H1 (cell line): ENCODE results near the gene ZPBP2. TPM values are rescaled to one million over a fixed set of nuclear protein-coding genes. Genes with fewer than 3 reads are reported as not detected.

Source experiments
- CBX8 ChIP-seq: fragments of 300-800, 300-1000 bp; sonication (generic); IDR thresholded peaks from 2 replicates; pipeline ENCODE4 v1.7.1; 2016; ENCODE audit warnings: low read depth, low read length, borderline replicate concordance
- KDM1A ChIP-seq: fragments of 200-600, 300-600 bp; sonication (generic); IDR thresholded peaks from 2 replicates; pipeline ENCODE4 v1.7.1; 2016; ENCODE audit warnings: mild to moderate bottlenecking, low read length, borderline replicate concordance
- KDM5A ChIP-seq: fragments of 200-600 bp; IDR thresholded peaks from 2 replicates; pipeline ENCODE4 v1.7.1; 2012; ENCODE audit warnings: mild to moderate bottlenecking, low read length, inconsistent platforms, mixed read lengths
- polyA plus RNA-seq, 7 experiments: library from polyadenylated mRNA; depleted of rRNA in 3 of 7; stranded (reverse) in 5 of 7; unstranded in 2 of 7; fragments of >200 nt in 5 of 7; fragments of 200-250 nt in 2 of 7; gene quantifications; 1 replicate in 5 of 7; 2 replicates in 1 of 7; 4 replicates in 1 of 7; pipeline versions ENCODE4 v1.2.1 to v1.2.3, GENCODE V29; 2011 to 2013; ENCODE audit warnings: missing spikeins in 2 of 7, mixed read lengths in 2 of 7
- total RNA-seq: library from RNA; stranded (reverse); fragmentation: NEBNext Ultra II Directional; extraction: Animal tissue kit (Norgen Biotek cat#: 25700); gene quantifications from 2 replicates; pipeline ENCODE4 v1.2.1, GENCODE V29; 2021
- TF ChIP-seq, protein P1 (sequence below): IDR thresholded peaks from 2 replicates; pipeline ENCODE4 v1.6.1; 2011; ENCODE audit warnings: low read length, improper control_type of control experiment

Gene ZPBP2
- total and polyA plus RNA-seq, 2 of the 8 experiments (the other 6 are each of a cell fraction or from before 2014, with no cell fraction given) = not detected

DNA sequence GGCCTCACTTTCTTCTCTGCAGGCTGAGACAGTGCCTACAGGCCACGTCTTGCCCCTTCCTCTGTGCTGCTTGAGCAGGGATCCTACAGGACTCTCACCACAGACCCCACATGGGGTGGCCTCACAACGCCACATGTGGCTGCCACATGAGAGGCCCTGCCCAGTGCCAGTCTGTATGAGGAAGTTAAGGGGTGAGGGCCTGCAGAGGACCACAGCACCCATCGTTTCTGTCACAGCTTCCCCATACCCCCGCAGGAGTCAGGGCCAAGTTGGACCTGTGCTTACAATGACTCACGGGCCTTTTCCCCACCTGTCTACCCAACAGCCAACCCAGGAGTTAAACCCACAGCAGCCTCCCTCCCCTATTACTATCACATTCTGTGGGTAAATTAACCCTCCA is 53.3 kb downstream of the ZPBP2 start (continued):
- TF ChIP-seq, protein P1, sequence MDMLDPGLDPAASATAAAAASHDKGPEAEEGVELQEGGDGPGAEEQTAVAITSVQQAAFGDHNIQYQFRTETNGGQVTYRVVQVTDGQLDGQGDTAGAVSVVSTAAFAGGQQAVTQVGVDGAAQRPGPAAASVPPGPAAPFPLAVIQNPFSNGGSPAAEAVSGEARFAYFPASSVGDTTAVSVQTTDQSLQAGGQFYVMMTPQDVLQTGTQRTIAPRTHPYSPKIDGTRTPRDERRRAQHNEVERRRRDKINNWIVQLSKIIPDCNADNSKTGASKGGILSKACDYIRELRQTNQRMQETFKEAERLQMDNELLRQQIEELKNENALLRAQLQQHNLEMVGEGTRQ = no peak
- TF ChIP-seq KDM1A (no peak), CBX8 (no peak), KDM5A (no peak)
